ENCODE results near the gene STOM.

Gene STOM

GRCh38 chr9:121373011-121373729 is 3.1 kb upstream of the STOM start:
- CTCF ChIA-PET, result interaction anchor here (0.8 kb wide), 1 partner anchor 17 kb away, joined by 3 read pairs; no protein-coding TSS in a partner anchor
- TF ChIP-seq ARNT (IDR thresholded peaks at IDR 0.05), result no peak
- no peak for TF ChIP-seq FOXK2 (IDR thresholded peaks at IDR 0.05)
- POLR2A ChIA-PET, result interaction anchor here (0.7 to 1.4 kb wide), 2 partner anchors 9 to 41 kb away, joined by 3 to 4 read pairs; no protein-coding TSS in a partner anchor
- DNase-seq (ENCODE audit: extremely low spot score), result no peak

- DNase-seq (ENCODE audit: extremely low spot score), result no peak
- TF ChIP-seq TARDBP (IDR thresholded peaks at IDR 0.05) (no peak), BHLHE40 (IDR thresholded peaks at IDR 0.05; ENCODE audit: borderline replicate concordance) (no peak), ARNT (IDR thresholded peaks at IDR 0.05) (no peak), FOXK2 (IDR thresholded peaks at IDR 0.05) (no peak), ELF4 (IDR thresholded peaks at IDR 0.05) (no peak), LEF1 (IDR thresholded peaks at IDR 0.05; ENCODE audit: borderline replicate concordance) (no peak), SUZ12 (IDR thresholded peaks at IDR 0.05) (no peak), L3MBTL2 (conservative IDR thresholded peaks at IDR 0.05) (no peak), ZNF384 (IDR thresholded peaks at IDR 0.05) (no peak)
- CTCF ChIA-PET, result no interaction called here
- POLR2A ChIA-PET, result interaction anchor here (0.7 to 1.4 kb wide), 2 partner anchors 8 to 40 kb away, joined by 3 to 4 read pairs; no protein-coding TSS in a partner anchor
Observed at GRCh38 chr9:121372239-121373010, 2.4 kb upstream of the STOM start.

- TF ChIP-seq HDGF (IDR thresholded peaks at IDR 0.05; ENCODE audit: borderline replicate concordance), result no peak
- no peak for TF ChIP-seq SUZ12 (IDR thresholded peaks at IDR 0.05)
- no peak for TF ChIP-seq ARNT (IDR thresholded peaks at IDR 0.05)
- TF ChIP-seq SP1 (IDR thresholded peaks at IDR 0.05), result no peak
- TF ChIP-seq LEF1 (IDR thresholded peaks at IDR 0.05; ENCODE audit: borderline replicate concordance), result no peak
- TF ChIP-seq BHLHE40 (IDR thresholded peaks at IDR 0.05; ENCODE audit: borderline replicate concordance), result no peak
- no peak for TF ChIP-seq FOXK2 (IDR thresholded peaks at IDR 0.05)
- TF ChIP-seq CTBP1 (IDR thresholded peaks at IDR 0.05; ENCODE audit: borderline replicate concordance), result no peak
- no peak for TF ChIP-seq FOXA1 (IDR thresholded peaks at IDR 0.05)
- TF ChIP-seq ZNF384 (IDR thresholded peaks at IDR 0.05), result no peak
- no peak for DNase-seq (ENCODE audit: extremely low spot score)
- POLR2A ChIA-PET, result no interaction called here
- CTCF ChIA-PET, result no interaction called here
Observed at GRCh38 chr9:121371495-121372061, 1.5 kb upstream of the STOM start.

GRCh38 chr9:121368745-121369144 is 1.3 kb downstream of the STOM start:
- POLR2A ChIA-PET, result no interaction called here
- DNase-seq (ENCODE audit: extremely low spot score), result no peak
- CTCF ChIA-PET, result interaction anchor here (0.7 kb wide), 1 partner anchor 48 kb away, joined by 4 read pairs; no protein-coding TSS in a partner anchor
- no peak for TF ChIP-seq PKNOX1 (IDR thresholded peaks at IDR 0.05)
- no peak for TF ChIP-seq FOXK2 (IDR thresholded peaks at IDR 0.05)
- TF ChIP-seq ARNT (IDR thresholded peaks at IDR 0.05), result no peak
- no peak for TF ChIP-seq CTBP1 (IDR thresholded peaks at IDR 0.05; ENCODE audit: borderline replicate concordance)
- no peak for TF ChIP-seq SUZ12 (IDR thresholded peaks at IDR 0.05)
- no peak for TF ChIP-seq HDGF (IDR thresholded peaks at IDR 0.05; ENCODE audit: borderline replicate concordance)
- no peak for TF ChIP-seq TARDBP (IDR thresholded peaks at IDR 0.05)
- no peak for TF ChIP-seq ELF4 (IDR thresholded peaks at IDR 0.05)
- no peak for TF ChIP-seq L3MBTL2 (conservative IDR thresholded peaks at IDR 0.05)
- no peak for TF ChIP-seq NFRKB (IDR thresholded peaks at IDR 0.05)
- no peak for TF ChIP-seq FOXM1 (IDR thresholded peaks at IDR 0.05; ENCODE audit: borderline replicate concordance)
- no peak for TF ChIP-seq FOXA1 (IDR thresholded peaks at IDR 0.05)
- TF ChIP-seq BHLHE40 (IDR thresholded peaks at IDR 0.05; ENCODE audit: borderline replicate concordance), result no peak
- TF ChIP-seq ZNF384 (IDR thresholded peaks at IDR 0.05), result no peak
- TF ChIP-seq LEF1 (IDR thresholded peaks at IDR 0.05; ENCODE audit: borderline replicate concordance), result no peak
- TF ChIP-seq SP1 (IDR thresholded peaks at IDR 0.05), result no peak

GRCh38 chr9:121368138-121368522 is 1.9 kb downstream of the STOM start:
- CTCF ChIA-PET, result no interaction called here
- POLR2A ChIA-PET, result no interaction called here
- TF ChIP-seq NFRKB (IDR thresholded peaks at IDR 0.05) (no peak), L3MBTL2 (conservative IDR thresholded peaks at IDR 0.05) (no peak), ELF4 (IDR thresholded peaks at IDR 0.05) (no peak), BHLHE40 (IDR thresholded peaks at IDR 0.05; ENCODE audit: borderline replicate concordance) (no peak), LEF1 (IDR thresholded peaks at IDR 0.05; ENCODE audit: borderline replicate concordance) (no peak), SP1 (IDR thresholded peaks at IDR 0.05) (no peak), SUZ12 (IDR thresholded peaks at IDR 0.05) (no peak), CTBP1 (IDR thresholded peaks at IDR 0.05; ENCODE audit: borderline replicate concordance) (no peak), FOXM1 (IDR thresholded peaks at IDR 0.05; ENCODE audit: borderline replicate concordance) (no peak), PKNOX1 (IDR thresholded peaks at IDR 0.05) (no peak), ZNF384 (IDR thresholded peaks at IDR 0.05) (no peak), ARNT (IDR thresholded peaks at IDR 0.05) (no peak)

More at GRCh38 chr9:121368138-121368522, 1.9 kb downstream of the STOM start:
- DNase-seq (ENCODE audit: extremely low spot score), result no peak

Data from HEK293T (cell line).